Common myeloid progenitor, CD34-positive (primary cell): ENCODE data around the gene PLEKHM3.

Experiments used
- CTCF ChIA-PET: fragments of 350-600 bp; sonication (Branson Sonifier 250); formaldehyde crosslinking; loops from one replicate; lab custom pipeline; 2021; ENCODE audit warnings: antibody characterized with exemption; lab: Charles Lee
- POLR2A ChIA-PET: fragments of 350-600 bp; sonication (Branson Sonifier 250); formaldehyde crosslinking; loops from one replicate; lab custom pipeline; 2021; ENCODE audit warnings: antibody characterized with exemption; lab: Charles Lee
- DNase-seq, 3 donors: peaks; one replicate each; pipeline versions ENCODE4 v3.0.0 to v3.0.0-alpha.2; 2013
- H3K27ac ChIP-seq, 2 experiments: 1 replicate in 1 of 2; 2 replicates in 1 of 2; pipeline ENCODE4 v1.7.0; 2013; ENCODE audit warnings: inconsistent platforms in 2 of 2, low read length in 2 of 2, mild to moderate bottlenecking in 2 of 2, low read depth in 1 of 2, moderate library complexity in 1 of 2; ENCODE audit not compliant: severe bottlenecking in 2 of 2, insufficient read depth in 1 of 2, poor library complexity in 1 of 2
- H3K27me3 ChIP-seq, 5 experiments: replicated peaks in 2 of 5; 1 replicate in 3 of 5; 2 replicates in 2 of 5; pipeline versions ENCODE4 v1.6.1 to v1.7.0; 2013; ENCODE audit warnings: low read length in 4 of 5, mild to moderate bottlenecking in 2 of 5, moderate library complexity in 2 of 5, inconsistent platforms in 1 of 5; ENCODE audit not compliant: insufficient read depth in 5 of 5, control insufficient read depth in 4 of 5
- H3K36me3 ChIP-seq, 4 experiments: 1 replicate in 2 of 4; 2 replicates in 2 of 4; pipeline versions ENCODE4 v1.6.1 to v1.7.0; 2013; ENCODE audit warnings: low read length in 3 of 4, control low read depth in 1 of 4, mild to moderate bottlenecking in 1 of 4; ENCODE audit not compliant: control insufficient read depth in 4 of 4, insufficient read depth in 4 of 4
- H3K4me1 ChIP-seq, 4 experiments: 1 replicate in 3 of 4; 2 replicates in 1 of 4; pipeline versions ENCODE4 v1.6.1 to v1.7.1; 2013; ENCODE audit warnings: low read length in 3 of 4, mild to moderate bottlenecking in 3 of 4, control low read depth in 1 of 4, inconsistent platforms in 1 of 4, moderate library complexity in 1 of 4; ENCODE audit not compliant: control insufficient read depth in 4 of 4, insufficient read depth in 4 of 4; ENCODE audit errors: control extremely low read depth in 1 of 4
- H3K4me3 ChIP-seq, 7 experiments: 1 replicate in 4 of 7; 2 replicates in 3 of 7; pipeline versions ENCODE4 v1.5.1 to v1.7.0; 2013; ENCODE audit warnings: mild to moderate bottlenecking in 7 of 7, low read length in 6 of 7, moderate library complexity in 6 of 7, inconsistent platforms in 2 of 7, low read depth in 2 of 7, control low read depth in 1 of 7; ENCODE audit not compliant: insufficient read depth in 4 of 7, control insufficient read depth in 1 of 7; ENCODE audit errors: extremely low read depth in 1 of 7
- H3K9me3 ChIP-seq, 5 experiments: 1 replicate in 4 of 5; 2 replicates in 1 of 5; pipeline versions ENCODE4 v1.6.1 to v1.7.1; 2013; ENCODE audit warnings: low read length in 4 of 5, mild to moderate bottlenecking in 2 of 5, inconsistent platforms in 1 of 5, low read depth in 1 of 5, moderate library complexity in 1 of 5; ENCODE audit not compliant: control insufficient read depth in 4 of 5, insufficient read depth in 2 of 5; ENCODE audit errors: control extremely low read depth in 1 of 5
- WGBS: methylation state at CpG from one replicate; pipeline ENCODE4 v1.1.5; 2013; ENCODE audit not compliant: insufficient coverage; 5-methylcytosine and 5-hydroxymethylcytosine counted together

PLEKHM3 gene

DNA sequence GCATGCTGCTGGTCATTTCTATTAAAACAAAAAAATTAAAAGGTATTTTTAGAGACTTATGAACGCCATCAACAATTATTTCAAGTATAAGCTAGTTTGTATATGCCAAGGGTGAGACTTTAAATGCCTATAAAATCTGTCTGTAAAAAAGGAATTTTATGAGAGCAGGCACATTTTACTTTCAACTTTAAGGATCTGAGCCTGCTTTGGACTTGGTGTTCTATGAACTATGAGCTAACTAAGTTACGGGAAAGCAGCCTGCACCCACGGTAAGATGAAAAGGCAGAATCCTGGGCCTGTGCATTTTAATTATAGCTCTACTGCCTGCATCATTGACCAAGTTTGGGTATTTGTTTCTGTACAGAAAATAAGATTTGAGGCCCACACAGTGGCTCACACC, 95.4 kb downstream of the PLEKHM3 start:
- Histone ChIP-seq H3K4me3 (no peak overlapping the region), H3K27ac (no peak overlapping the region), H3K36me3 (peaks cover 0 to 18% (median 2%) of the 10 kb centered on the region in 4 experiments), H3K4me1 (no peaks in the 10 kb centered on the region), H3K9me3 (no peaks in the 10 kb centered on the region), H3K27me3 (no peaks in the 10 kb centered on the region)
- DNase-seq: no peak
- ChIA-PET POLR2A (no interaction called here), CTCF (no interaction called here)
- WGBS: 100% methylated on average over 2 of the region's 3 CpGs

DNA sequence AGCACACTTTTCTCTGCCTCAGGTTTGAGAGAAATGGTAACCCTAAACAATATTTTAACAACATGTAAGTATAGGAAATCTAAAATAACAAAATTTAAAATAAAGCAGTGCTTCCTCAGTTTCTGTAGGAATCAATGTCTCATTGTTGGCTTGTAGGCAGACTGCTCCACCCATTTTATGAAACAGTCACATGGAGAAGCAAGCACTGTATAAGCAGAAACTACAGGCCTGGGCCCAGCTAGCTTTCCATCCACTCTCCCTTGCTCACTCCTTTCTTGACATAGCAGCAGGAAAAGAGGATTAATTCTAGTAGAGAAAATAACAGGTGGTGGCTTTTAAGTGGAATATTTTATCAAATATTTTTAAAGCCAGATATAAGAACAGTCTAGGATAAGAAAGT, 97.2 kb downstream of the PLEKHM3 start:
- no peaks in the 10 kb centered on the region for H3K9me3 ChIP-seq
- ChIA-PET CTCF (interaction anchor here (1.6 kb wide), 1 partner anchor 11 kb away, joined by 3 read pairs; no protein-coding TSS in a partner anchor), POLR2A (no interaction called here)
- H3K4me1 ChIP-seq: no peaks in the 10 kb centered on the region
- no peak overlapping the region for H3K27ac ChIP-seq
- DNase-seq: no peak
- peaks cover 0 to 18% (median 2%) of the 10 kb centered on the region in 4 experiments for H3K36me3 ChIP-seq
- no peak overlapping the region for H3K4me3 ChIP-seq
- H3K27me3 ChIP-seq: no peaks in the 10 kb centered on the region

DNA sequence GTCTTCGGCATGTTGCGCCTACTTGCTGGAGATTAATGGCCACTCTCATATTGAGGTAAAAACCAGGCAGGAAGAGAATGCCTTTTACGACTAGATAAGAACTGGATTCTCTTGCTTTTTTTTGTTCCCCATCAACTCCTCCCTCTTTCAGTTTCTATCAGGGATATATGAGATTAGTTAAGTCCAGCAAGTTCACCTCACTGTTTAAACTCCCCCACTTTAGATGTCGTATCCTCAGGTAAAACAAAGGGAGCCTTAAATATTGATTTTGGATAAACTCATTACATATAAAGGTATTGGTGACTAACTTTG, 98.4 kb downstream of the PLEKHM3 start:
- H3K4me1 ChIP-seq: no peaks in the 10 kb centered on the region
- WGBS: 100% methylated on average over 2 of the region's 4 CpGs
- no peaks in the 10 kb centered on the region for H3K27me3 ChIP-seq
- H3K27ac ChIP-seq: no peak overlapping the region
- ChIA-PET CTCF (no interaction called here), POLR2A (no interaction called here)
- H3K36me3 ChIP-seq: peaks cover 0 to 18% (median 2%) of the 10 kb centered on the region in 4 experiments
- no peak for DNase-seq
- H3K4me3 ChIP-seq: no peak overlapping the region
- no peaks in the 10 kb centered on the region for H3K9me3 ChIP-seq

DNA sequence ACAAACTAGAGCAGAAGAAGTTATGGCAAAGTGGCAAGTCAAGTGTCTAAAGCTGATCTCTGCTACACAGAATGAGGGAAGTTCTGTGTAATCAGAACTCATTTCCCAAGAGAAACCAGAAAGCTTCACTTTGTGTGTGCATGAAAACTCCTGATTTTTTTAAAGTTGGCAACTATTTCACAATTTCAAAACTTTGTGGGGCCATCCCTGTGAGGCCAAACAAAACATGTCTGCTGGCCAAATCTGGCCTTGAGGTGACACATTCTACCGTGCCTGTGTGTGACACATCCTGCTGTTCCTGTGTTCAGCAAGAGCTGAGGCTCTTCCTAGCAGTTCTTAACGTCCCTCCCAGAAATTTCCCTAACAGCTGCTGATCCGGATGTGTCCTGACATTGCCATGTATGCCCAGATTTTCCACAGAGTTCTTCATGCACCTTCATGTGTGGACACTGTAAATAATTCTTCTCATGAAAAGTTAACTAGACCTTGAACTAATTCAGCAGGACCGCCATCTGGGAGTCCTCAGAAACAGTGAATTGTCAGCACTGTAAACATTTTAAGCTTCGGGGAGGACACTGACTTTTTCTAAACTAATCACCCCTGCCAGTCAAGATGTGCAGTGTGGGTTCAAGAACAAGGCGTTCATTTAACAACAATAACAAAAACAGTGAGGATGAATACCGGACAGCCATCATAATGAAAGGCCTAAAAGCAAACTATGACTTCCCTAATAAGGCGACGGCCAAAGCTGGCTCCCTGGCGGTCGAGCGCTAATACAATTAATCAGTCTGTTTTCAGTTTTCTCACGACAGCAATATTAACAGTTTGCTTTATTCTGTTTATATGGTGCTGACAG, 99.0 kb downstream of the PLEKHM3 start:
- no peaks in the 10 kb centered on the region for H3K27me3 ChIP-seq
- 96% methylated on average over 7 of the region's 13 CpGs for WGBS
- H3K4me3 ChIP-seq: no peak overlapping the region
- peak in 2 of 3 donors; percentile 17 to 36 for DNase-seq
- peaks cover 0 to 18% (median 2%) of the 10 kb centered on the region in 4 experiments for H3K36me3 ChIP-seq
- H3K9me3 ChIP-seq: no peaks in the 10 kb centered on the region
- H3K4me1 ChIP-seq: no peaks in the 10 kb centered on the region
- H3K27ac ChIP-seq: no peak overlapping the region
- POLR2A ChIA-PET: no interaction called here
- CTCF ChIA-PET: interaction anchor here (1.4 to 1.5 kb wide), 2 partner anchors 14 to 114 kb away, joined by 3 to 5 read pairs; no protein-coding TSS in a partner anchor

DNA sequence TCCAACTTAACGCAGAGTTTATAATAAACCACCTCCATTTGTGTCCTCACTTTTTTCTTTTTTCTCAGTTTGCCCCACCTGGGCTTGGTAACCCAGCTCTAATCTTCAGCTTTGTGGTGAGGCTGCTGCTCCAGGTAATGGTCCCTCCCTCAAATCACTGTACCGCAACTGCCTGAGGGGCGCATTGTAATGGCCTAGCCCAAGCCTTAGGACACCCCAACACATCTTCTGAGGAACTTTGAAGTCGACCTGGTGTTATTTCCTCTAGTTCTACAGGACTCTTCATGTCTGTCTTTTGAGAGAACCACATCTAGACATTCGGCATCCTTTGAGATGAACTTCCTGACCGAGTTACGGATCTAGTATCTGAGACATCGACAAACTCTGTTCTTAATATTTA, 99.7 kb downstream of the PLEKHM3 start:
- Histone ChIP-seq H3K4me1 (no peaks in the 10 kb centered on the region), H3K9me3 (no peaks in the 10 kb centered on the region), H3K27ac (no peak overlapping the region), H3K27me3 (no peaks in the 10 kb centered on the region), H3K36me3 (peaks cover 0 to 14% (median under 1%) of the 10 kb centered on the region in 4 experiments), H3K4me3 (no peak overlapping the region)
- DNase-seq: no peak
- 100% methylated on average over 8 of the region's 8 CpGs for WGBS
- ChIA-PET POLR2A (no interaction called here), CTCF (interaction anchor here (1.0 to 1.5 kb wide), 3 partner anchors 10 to 115 kb away, joined by 3 to 5 read pairs (median 3); no protein-coding TSS in a partner anchor)

DNA sequence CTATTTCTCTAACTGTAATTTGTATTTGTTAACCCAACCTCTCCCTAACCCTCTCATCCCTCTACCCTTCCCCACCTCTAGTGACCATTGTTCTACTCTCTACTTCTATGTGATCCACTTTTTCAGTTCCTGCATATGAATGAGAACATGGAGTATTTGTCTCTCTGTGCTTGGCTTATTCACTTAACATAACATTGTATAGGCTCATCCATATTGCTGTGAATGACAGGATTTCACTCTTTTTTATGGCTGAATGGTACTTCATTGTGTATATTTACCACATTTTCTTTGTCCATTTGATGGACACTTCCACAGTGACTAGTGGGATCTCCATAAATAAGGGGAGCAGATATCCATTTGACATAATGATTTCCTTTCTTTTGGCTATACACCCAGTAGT, 103.7 kb downstream of the PLEKHM3 start:
- Histone ChIP-seq H3K4me3 (no peak overlapping the region), H3K36me3 (peaks cover 0 to 3% (median 0%) of the 10 kb centered on the region in 4 experiments), H3K4me1 (no peaks in the 10 kb centered on the region), H3K27ac (no peak overlapping the region), H3K9me3 (no peaks in the 10 kb centered on the region), H3K27me3 (no peaks in the 10 kb centered on the region)
- no peak for DNase-seq
- POLR2A ChIA-PET: no interaction called here
- CTCF ChIA-PET: no interaction called here

DNA sequence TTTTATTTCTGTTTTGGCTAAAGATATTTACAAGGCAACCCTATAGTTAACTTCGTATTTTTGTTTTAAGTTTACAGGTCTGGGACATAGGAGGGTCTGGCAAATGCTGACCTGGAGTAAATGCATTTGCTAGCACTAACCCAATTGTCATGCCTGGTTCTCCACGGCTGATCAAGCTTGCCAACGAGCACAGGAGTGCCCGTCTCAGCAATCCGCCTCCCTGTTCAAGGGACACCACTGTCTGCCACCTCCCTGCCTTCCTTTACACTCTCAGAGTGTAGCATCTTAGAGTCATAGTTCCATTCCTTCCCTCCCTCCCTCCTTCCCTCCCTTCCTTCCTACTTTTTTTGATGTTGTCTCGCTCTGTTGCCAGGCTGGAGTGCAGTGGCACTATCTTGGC, 104.6 kb downstream of the PLEKHM3 start:
- Histone ChIP-seq H3K36me3 (no peaks in the 10 kb centered on the region), H3K27me3 (no peaks in the 10 kb centered on the region), H3K4me3 (no peak overlapping the region), H3K4me1 (no peaks in the 10 kb centered on the region), H3K9me3 (no peaks in the 10 kb centered on the region), H3K27ac (no peak overlapping the region)
- no peak for DNase-seq
- WGBS: 97% methylated on average over 6 of the region's 6 CpGs
- POLR2A ChIA-PET: interaction anchor here (0.6 kb wide), 1 partner anchor 410 kb away, joined by 5 read pairs; no protein-coding TSS in a partner anchor
- CTCF ChIA-PET: interaction anchor here (0.9 kb wide), 1 partner anchor 154 kb away, joined by 3 read pairs; no protein-coding TSS in a partner anchor
